Glomerular endothelial cell (primary cell): Measurements from ENCODE around the gene SIN3B. TPM values are rescaled to one million over a fixed set of nuclear protein-coding genes. Genes with fewer than 3 reads are reported as not detected.

Experiments used
- DNase-seq: peaks from one replicate; pipeline ENCODE4 v3.0.0-alpha.2; 2011; ENCODE audit warnings: low read depth, low spot score; ENCODE audit errors: extremely low read depth
- total RNA-seq: library from RNA; depleted of rRNA; stranded (reverse); fragments of >200 nt; gene quantifications from 2 replicates; pipeline ENCODE4 v1.2.3, GENCODE V29; 2015

Gene SIN3B
- total RNA-seq, 1 donor from 2014 or later: 76.2 TPM

GRCh38 chr19:16824658-16825311 lies 4.4 kb upstream of the SIN3B start:
- DNase-seq: no peak

GRCh38 chr19:16825312-16826052 lies 3.7 kb upstream of the SIN3B start:
- DNase-seq: no peak

GRCh38 chr19:16829822-16830289 lies 658 bp downstream of the SIN3B start:
- no peak for DNase-seq

DNA sequence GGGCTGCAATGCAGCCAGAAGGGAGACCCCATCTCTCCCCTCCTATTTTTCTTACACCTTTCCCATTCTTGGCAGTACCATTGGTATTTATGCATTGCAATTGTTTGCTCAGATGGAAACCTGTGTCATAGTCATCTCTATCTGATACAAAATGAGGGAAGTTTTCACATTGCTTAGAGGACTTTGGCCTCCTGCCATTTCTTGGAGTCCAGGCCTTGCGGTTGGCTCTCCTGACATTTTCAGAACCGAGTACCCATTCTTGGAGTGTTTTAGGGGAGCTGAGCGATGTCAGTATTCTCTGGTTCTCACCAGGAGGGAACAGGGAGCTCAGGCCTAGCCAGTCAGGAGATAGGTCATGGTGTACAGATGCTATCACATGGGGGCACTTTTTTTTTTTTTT lies 1.5 kb downstream of the SIN3B start:
- DNase-seq: no peak

- DNase-seq: no peak
Observed at GRCh38 chr19:16831531-16831930, 2.3 kb downstream of the SIN3B start.

DNA sequence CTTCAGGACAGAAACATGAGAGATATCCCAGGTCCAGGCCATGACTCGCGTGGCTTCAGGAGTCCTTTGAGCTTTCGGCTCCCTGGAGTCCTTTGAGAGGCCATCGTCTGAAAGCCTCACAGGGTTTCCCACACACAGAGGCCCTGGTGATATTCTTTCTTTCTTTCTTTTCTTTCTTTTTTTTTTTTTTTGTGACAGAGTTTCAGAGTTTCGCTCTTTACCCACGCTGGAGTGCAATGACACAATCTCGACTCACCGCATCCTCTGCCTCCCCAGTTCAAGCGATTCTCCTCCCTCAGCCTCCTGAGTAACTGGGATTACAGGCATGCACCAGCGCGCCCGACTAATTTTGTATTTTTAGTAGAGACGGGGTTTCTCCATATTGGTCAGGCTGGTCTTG lies 5.5 kb downstream of the SIN3B start:
- no peak for DNase-seq

GRCh38 chr19:16836115-16837034 lies 7.2 kb downstream of the SIN3B start:
- no peak for DNase-seq

GRCh38 chr19:16837035-16837362 lies 7.8 kb downstream of the SIN3B start:
- no peak for DNase-seq

DNA sequence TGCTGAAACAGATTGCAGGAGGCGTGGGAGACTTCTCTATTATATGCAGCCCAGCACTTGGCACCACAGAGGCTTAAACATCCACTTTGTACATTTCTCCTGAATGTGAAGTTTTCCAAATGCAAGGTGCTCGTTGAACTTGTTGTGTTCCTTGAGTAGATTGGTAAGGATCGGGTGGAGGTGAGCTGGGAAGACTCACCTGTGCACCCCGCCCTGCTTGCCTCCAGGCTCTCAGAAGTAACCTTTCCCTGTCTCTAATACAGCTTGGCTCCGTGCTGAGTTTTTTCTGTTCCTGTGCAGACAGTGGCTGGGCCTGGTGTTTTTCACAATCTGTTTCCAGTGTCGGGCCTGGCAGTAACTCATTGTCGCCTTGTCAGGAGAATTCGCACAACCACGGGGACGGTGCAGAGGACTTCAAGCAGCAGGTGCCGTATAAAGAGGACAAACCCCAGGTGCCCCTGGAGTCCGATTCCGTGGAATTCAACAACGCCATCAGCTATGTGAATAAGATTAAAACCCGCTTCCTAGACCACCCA lies 12.3 kb downstream of the SIN3B start:
- no peak for DNase-seq

GRCh38 chr19:16846901-16847300 lies 17.7 kb downstream of the SIN3B start:
- DNase-seq: no peak

GRCh38 chr19:16847430-16847829 lies 18.2 kb downstream of the SIN3B start:
- no peak for DNase-seq

GRCh38 chr19:16849168-16849567 lies 20.0 kb downstream of the SIN3B start:
- no peak for DNase-seq

DNA sequence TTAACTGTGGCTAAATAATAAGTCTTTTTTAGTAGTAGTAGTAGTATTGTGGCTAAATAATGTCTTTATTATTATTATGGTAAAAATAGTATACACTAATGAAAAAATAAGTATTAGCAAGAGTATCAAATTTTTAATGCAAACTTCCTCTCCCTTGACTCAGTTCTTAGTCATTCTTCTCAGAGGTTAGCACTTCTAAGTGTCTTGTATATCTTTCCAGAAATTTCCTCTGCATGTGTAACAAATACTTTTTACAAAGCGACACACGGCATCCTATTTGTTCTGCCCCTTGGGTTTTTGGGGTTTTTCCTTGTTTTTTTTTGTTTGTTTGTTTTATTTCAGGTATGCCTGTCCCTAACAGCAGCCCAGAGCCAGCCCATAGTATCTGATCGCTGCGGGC lies 20.9 kb downstream of the SIN3B start:
- no peak for DNase-seq

DNA sequence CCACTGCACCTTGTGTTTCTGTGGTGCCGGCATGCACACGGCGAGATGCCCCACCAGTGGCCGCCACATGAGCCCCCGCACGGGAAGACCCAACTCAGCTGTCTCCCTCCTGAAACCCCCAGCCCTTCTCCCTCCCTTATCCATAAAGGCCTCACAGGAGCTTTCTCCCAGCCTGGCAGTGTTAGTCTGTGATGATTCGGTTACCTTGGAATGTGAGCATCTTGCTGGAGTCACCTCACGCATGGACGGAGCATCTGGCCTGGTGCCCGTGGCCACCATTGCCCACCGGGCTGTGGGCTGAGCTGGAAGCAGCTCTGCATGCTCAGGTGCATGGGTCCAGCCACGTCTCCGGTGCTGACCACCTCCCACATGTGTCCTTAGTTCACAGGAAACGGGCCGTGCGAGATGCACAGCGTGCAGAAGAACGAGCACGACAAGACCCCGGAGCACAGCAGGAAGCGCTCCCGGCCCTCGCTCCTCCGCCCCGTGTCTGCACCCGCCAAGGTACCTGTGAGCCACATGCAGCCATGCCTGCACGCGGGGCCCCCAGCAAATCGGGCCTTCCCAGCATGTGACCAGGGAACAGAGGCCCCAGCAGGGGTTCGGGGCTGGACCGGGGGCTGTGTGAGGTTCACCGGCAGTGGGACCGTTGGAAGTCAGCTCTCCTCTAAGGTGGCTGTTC lies 22.0 kb downstream of the SIN3B start:
- no peak for DNase-seq

GRCh38 chr19:16853066-16853465 lies 23.9 kb downstream of the SIN3B start:
- no peak for DNase-seq

DNA sequence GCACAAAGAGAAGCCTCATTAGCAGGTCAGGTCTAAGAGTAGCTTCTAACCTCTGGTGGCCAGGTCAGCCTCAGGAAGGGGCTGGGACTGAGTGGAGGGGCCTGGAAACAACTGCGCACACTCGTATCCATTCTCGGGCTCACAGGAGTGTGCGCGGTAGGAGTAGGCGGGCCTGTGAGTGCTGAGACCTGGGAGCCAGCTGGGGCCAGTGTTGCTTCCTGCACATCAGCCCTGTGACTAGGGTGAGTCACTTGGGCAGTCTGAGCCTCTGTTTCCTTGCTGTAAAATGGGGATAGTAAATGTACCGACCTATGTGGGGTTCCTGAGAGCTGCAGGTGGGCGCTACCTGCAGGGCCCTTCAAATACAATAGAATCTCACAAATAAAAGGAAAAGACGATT lies 26.9 kb downstream of the SIN3B start:
- DNase-seq: no peak

DNA sequence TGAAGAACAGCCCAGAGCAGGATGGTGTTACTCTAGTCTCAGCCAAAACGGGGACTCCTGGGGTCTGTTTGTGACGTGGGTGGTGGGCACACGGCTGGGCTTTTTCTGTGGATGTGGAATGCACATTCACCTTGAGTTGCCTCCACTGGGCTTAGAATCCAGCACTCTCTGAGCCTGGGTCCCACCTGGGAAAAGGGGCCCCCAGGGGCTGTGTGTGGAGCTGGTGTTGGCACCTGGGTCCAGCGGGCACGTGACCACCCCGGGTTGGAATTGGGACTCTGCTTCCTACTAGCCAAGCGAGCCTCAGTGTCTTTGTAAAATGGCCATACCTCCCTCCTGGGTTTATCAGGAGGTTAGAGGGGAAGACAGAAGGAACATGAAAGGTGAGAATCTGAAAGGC lies 30.4 kb downstream of the SIN3B start:
- DNase-seq: no peak

- no peak for DNase-seq
Observed at GRCh38 chr19:16860118-16860517, 30.9 kb downstream of the SIN3B start.

DNA sequence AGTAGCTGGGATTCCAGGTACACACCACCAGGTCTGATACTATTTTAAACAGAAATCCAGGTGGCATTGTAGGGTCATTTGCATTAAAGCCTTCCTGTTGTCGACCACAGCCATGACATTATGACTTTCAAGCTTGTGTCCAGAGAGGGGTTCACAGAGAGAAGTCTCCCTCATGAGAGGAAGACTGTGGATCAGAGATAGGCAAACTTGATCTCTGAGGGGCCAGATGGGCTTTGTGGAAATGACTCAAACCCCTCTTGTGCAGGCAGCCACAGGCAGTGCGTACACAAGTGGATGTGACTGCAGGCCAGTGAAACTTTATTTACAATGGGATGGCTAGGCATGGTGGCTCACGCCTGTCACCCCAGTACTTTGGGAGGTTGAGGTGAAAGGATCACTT lies 31.8 kb downstream of the SIN3B start:
- no peak for DNase-seq

GRCh38 chr19:16861834-16862233 lies 32.6 kb downstream of the SIN3B start:
- DNase-seq: no peak
